Measurements from ENCODE around the gene ESR2.

ESR2 gene

GRCh38 chr14:64210216-64210615, 84.0 kb downstream of the ESR2 start:
- no peak for TF ChIP-seq CTCF (IDR thresholded peaks at IDR 0.05)
- H3K36me3 ChIP-seq = peaks cover 66 to 80% (median 70%) of the 10 kb centered on the region in 3 donors

GRCh38 chr14:64209444-64210131, 84.6 kb downstream of the ESR2 start:
- Histone ChIP-seq H3K27ac (no peak overlapping the region), H3K36me3 (peaks cover 59 to 74% (median 64%) of the 10 kb centered on the region in 3 donors), H3K9me3 (no peaks in the 10 kb centered on the region), H3K4me3 (no peak overlapping the region), H3K27me3 (no peaks in the 10 kb centered on the region), H3K4me1 (no peaks in the 10 kb centered on the region)
- no peak for TF ChIP-seq CTCF (IDR thresholded peaks at IDR 0.05)
- DNase-seq = no peak
- intact Hi-C loops (cut with DNase I; ENCODE audit: low total_unique reads) = no loop called here

More at GRCh38 chr14:64210216-64210615, 84.0 kb downstream of the ESR2 start:
- H3K27ac ChIP-seq = no peak overlapping the region
- no peaks in the 10 kb centered on the region for H3K27me3 ChIP-seq
- no peaks in the 10 kb centered on the region for H3K4me1 ChIP-seq
- no peaks in the 10 kb centered on the region for H3K9me3 ChIP-seq
- H3K4me3 ChIP-seq = no peak overlapping the region
- DNase-seq = no peak
- intact Hi-C loops (cut with DNase I; ENCODE audit: low total_unique reads) = no loop called here

GRCh38 chr14:64208981-64209380, 85.2 kb downstream of the ESR2 start:
- peaks cover 53 to 71% (median 58%) of the 10 kb centered on the region in 3 donors for H3K36me3 ChIP-seq
- TF ChIP-seq CTCF (IDR thresholded peaks at IDR 0.05) = no peak
- H3K9me3 ChIP-seq = no peaks in the 10 kb centered on the region
- H3K27ac ChIP-seq = no peak overlapping the region
- H3K27me3 ChIP-seq = no peaks in the 10 kb centered on the region
- no peak for DNase-seq
- no peak overlapping the region for H3K4me3 ChIP-seq
- H3K4me1 ChIP-seq = no peaks in the 10 kb centered on the region
- intact Hi-C loops (cut with DNase I; ENCODE audit: low total_unique reads) = no loop called here

GRCh38 chr14:64208261-64208660, 85.9 kb downstream of the ESR2 start:
- H3K27ac ChIP-seq = no peak overlapping the region
- H3K4me3 ChIP-seq = no peak overlapping the region
- peaks cover 47 to 71% (median 51%) of the 10 kb centered on the region in 3 donors for H3K36me3 ChIP-seq
- H3K4me1 ChIP-seq = no peaks in the 10 kb centered on the region
- H3K27me3 ChIP-seq = no peaks in the 10 kb centered on the region
- intact Hi-C loops (cut with DNase I; ENCODE audit: low total_unique reads) = no loop called here
- no peak for DNase-seq
- no peak for TF ChIP-seq CTCF (IDR thresholded peaks at IDR 0.05)
- H3K9me3 ChIP-seq = no peaks in the 10 kb centered on the region

- Histone ChIP-seq H3K4me1 (no peaks in the 10 kb centered on the region), H3K4me3 (no peak overlapping the region), H3K36me3 (peaks cover 4 to 41% (median 7%) of the 10 kb centered on the region in 3 donors), H3K9me3 (no peaks in the 10 kb centered on the region), H3K27ac (no peak overlapping the region), H3K27me3 (no peaks in the 10 kb centered on the region)
- intact Hi-C loops (cut with DNase I; ENCODE audit: low total_unique reads) = no loop called here
- TF ChIP-seq CTCF (IDR thresholded peaks at IDR 0.05) = no peak
- no peak for DNase-seq
Observed at GRCh38 chr14:64203366-64204006, 90.7 kb downstream of the ESR2 start.

All from tibial artery (tissue), 4 donors.